DND-41 (cell line): ENCODE measurements around the gene OR2H2.

ENCODE experiments used
- ATAC-seq: fragments of 200-7000 bp; cut with Tn5 transposase; 3 replicates; pipeline ENCODE4 v1.9.1; 2021; ENCODE audit warnings: low read depth; ENCODE audit not compliant: insufficient read depth
- DNase-seq: peaks from one replicate; pipeline ENCODE4 v3.0.0-alpha.2; 2020
- H2AFZ ChIP-seq: 2 replicates; pipeline ENCODE4 v1.6.0; 2012; ENCODE audit warnings: low read depth, low read length
- H3K27ac ChIP-seq: 2 replicates; pipeline ENCODE4 v1.5.1; 2012; ENCODE audit warnings: low read length, inconsistent platforms
- H3K27me3 ChIP-seq: fragments of 200-600 bp; sonication (generic); 2 replicates; pipeline ENCODE4 v1.6.0; 2012; ENCODE audit warnings: low read length, mild to moderate bottlenecking, inconsistent platforms; ENCODE audit not compliant: insufficient read depth, poor library complexity
- H3K36me3 ChIP-seq: 2 replicates; pipeline ENCODE4 v1.5.1; 2012; ENCODE audit warnings: low read length, inconsistent platforms; ENCODE audit not compliant: insufficient read depth
- H3K4me1 ChIP-seq: 2 replicates; pipeline ENCODE4 v1.5.1; 2012; ENCODE audit warnings: mild to moderate bottlenecking, low read length; ENCODE audit not compliant: insufficient read depth
- H3K4me2 ChIP-seq: 2 replicates; pipeline ENCODE4 v1.6.0; 2012; ENCODE audit warnings: mild to moderate bottlenecking, moderate library complexity, low read length, inconsistent platforms; ENCODE audit not compliant: insufficient read depth
- H3K4me3 ChIP-seq, 2 experiments: fragments of 200-600 bp in 1 of 2; shearing (Covaris generic) in 1 of 2; 2 replicates each; pipeline ENCODE4 v1.5.1; 2012 to 2016; ENCODE audit warnings: inconsistent platforms in 2 of 2, low read length in 2 of 2, mild to moderate bottlenecking in 2 of 2, low read depth in 1 of 2, moderate library complexity in 1 of 2
- H3K79me2 ChIP-seq: 2 replicates; pipeline ENCODE4 v1.6.0; 2012; ENCODE audit warnings: low read length, inconsistent platforms; ENCODE audit not compliant: insufficient read depth
- H3K9ac ChIP-seq: 2 replicates; pipeline ENCODE4 v1.6.0; 2012; ENCODE audit warnings: low read depth, mild to moderate bottlenecking, inconsistent platforms, low read length, moderate library complexity
- H3K9me3 ChIP-seq: 2 replicates; pipeline ENCODE4 v1.5.1; 2012; ENCODE audit warnings: low read length, moderate library complexity, mild to moderate bottlenecking, inconsistent platforms; ENCODE audit not compliant: insufficient read depth, severe bottlenecking
- H4K20me1 ChIP-seq: 2 replicates; pipeline ENCODE4 v1.6.0; 2012; ENCODE audit warnings: low read length; ENCODE audit not compliant: insufficient read depth
- CTCF ChIP-seq: IDR thresholded peaks from 2 replicates; pipeline ENCODE4 v1.5.1; 2012; ENCODE audit warnings: borderline replicate concordance, low read length, moderate library complexity, mild to moderate bottlenecking; ENCODE audit not compliant: poor library complexity, severe bottlenecking; ENCODE audit errors: extremely low read depth
- EZH2 ChIP-seq: IDR thresholded peaks from 3 replicates; pipeline ENCODE4 v1.6.1; 2012; ENCODE audit warnings: borderline replicate concordance, low read depth, mild to moderate bottlenecking, moderate library complexity, low read length, inconsistent platforms; ENCODE audit not compliant: severe bottlenecking

The OR2H2 gene

GRCh38 chr6:29561091-29561490 is 23.8 kb upstream of the OR2H2 start:
- ATAC-seq = no peak
- no peaks in the 10 kb centered on the region for H3K4me1 ChIP-seq
- H3K27ac ChIP-seq = no peak overlapping the region
- no peaks in the 10 kb centered on the region for H3K36me3 ChIP-seq
- no peaks in the 10 kb centered on the region for H3K27me3 ChIP-seq
- H4K20me1 ChIP-seq = no peaks in the 10 kb centered on the region
- H3K9ac ChIP-seq = no peak overlapping the region
- no peak overlapping the region for H3K4me2 ChIP-seq
- H2AFZ ChIP-seq = no peak overlapping the region
- no peak overlapping the region for H3K4me3 ChIP-seq
- no peak for DNase-seq
- no peaks in the 10 kb centered on the region for H3K9me3 ChIP-seq
- TF ChIP-seq CTCF = no peak
- TF ChIP-seq EZH2 = no peak
- H3K79me2 ChIP-seq = no peaks in the 10 kb centered on the region

GRCh38 chr6:29561606-29562181 is 23.2 kb upstream of the OR2H2 start:
- no peak for DNase-seq
- Histone ChIP-seq H3K9ac (no peak overlapping the region), H2AFZ (no peak overlapping the region), H3K9me3 (no peaks in the 10 kb centered on the region), H4K20me1 (no peaks in the 10 kb centered on the region), H3K4me3 (no peak overlapping the region), H3K4me1 (no peaks in the 10 kb centered on the region), H3K27ac (no peak overlapping the region), H3K27me3 (no peaks in the 10 kb centered on the region), H3K36me3 (no peaks in the 10 kb centered on the region), H3K79me2 (no peaks in the 10 kb centered on the region), H3K4me2 (no peak overlapping the region)
- TF ChIP-seq CTCF = no peak
- TF ChIP-seq EZH2 = no peak
- ATAC-seq = no peak

GRCh38 chr6:29563435-29563965 is 21.4 kb upstream of the OR2H2 start:
- no peaks in the 10 kb centered on the region for H3K9me3 ChIP-seq
- H3K27ac ChIP-seq = no peak overlapping the region
- no peaks in the 10 kb centered on the region for H4K20me1 ChIP-seq

More at GRCh38 chr6:29563435-29563965, 21.4 kb upstream of the OR2H2 start:
- Histone ChIP-seq H3K4me3 (no peak overlapping the region), H3K4me2 (no peak overlapping the region), H3K27me3 (no peaks in the 10 kb centered on the region), H3K36me3 (no peaks in the 10 kb centered on the region), H3K9ac (no peak overlapping the region), H3K4me1 (no peaks in the 10 kb centered on the region), H2AFZ (no peak overlapping the region), H3K79me2 (no peaks in the 10 kb centered on the region)
- no peak for ATAC-seq
- no peak for TF ChIP-seq CTCF
- no peak for TF ChIP-seq EZH2
- no peak for DNase-seq
